ENCODE measurements around the gene RNASEL.

RNASEL gene

GRCh38 chr1:182630586-182630985 lies 41.5 kb upstream of the RNASEL start:
- Histone ChIP-seq H3K27me3 (ENCODE audit: control insufficient read depth, insufficient read depth, low read length) (no peaks in the 10 kb centered on the region), H3K36me3 (ENCODE audit: control insufficient read depth, insufficient read depth, low read length) (no peaks in the 10 kb centered on the region), H3K4me1 (ENCODE audit: control insufficient read depth, insufficient read depth, low read length) (peaks cover 48% of the 10 kb centered on the region), H3K9me3 (ENCODE audit: control insufficient read depth, insufficient read depth, low read length) (no peaks in the 10 kb centered on the region), H3K4me3 (ENCODE audit: low read depth, low read length) (no peak overlapping the region), H3K27ac (ENCODE audit: low read depth, low read length) (no peak overlapping the region), H3K9ac (ENCODE audit: low read depth, low read length) (no peak overlapping the region)

- peaks cover 47% of the 10 kb centered on the region for H3K4me1 ChIP-seq (ENCODE audit: control insufficient read depth, insufficient read depth, low read length)
- no peaks in the 10 kb centered on the region for H3K36me3 ChIP-seq (ENCODE audit: control insufficient read depth, insufficient read depth, low read length)
- no peak overlapping the region for H3K9ac ChIP-seq (ENCODE audit: low read depth, low read length)
- H3K9me3 ChIP-seq (ENCODE audit: control insufficient read depth, insufficient read depth, low read length): no peaks in the 10 kb centered on the region
- no peak overlapping the region for H3K4me3 ChIP-seq (ENCODE audit: low read depth, low read length)
- no peak overlapping the region for H3K27ac ChIP-seq (ENCODE audit: low read depth, low read length)
- H3K27me3 ChIP-seq (ENCODE audit: control insufficient read depth, insufficient read depth, low read length): no peaks in the 10 kb centered on the region
These were observed 40.5 kb upstream of the RNASEL start for GRCh38 chr1:182629499-182630096.

- Histone ChIP-seq H3K4me3 (ENCODE audit: low read depth, low read length) (no peak overlapping the region), H3K27me3 (ENCODE audit: control insufficient read depth, insufficient read depth, low read length) (no peaks in the 10 kb centered on the region), H3K9me3 (ENCODE audit: control insufficient read depth, insufficient read depth, low read length) (no peaks in the 10 kb centered on the region), H3K4me1 (ENCODE audit: control insufficient read depth, insufficient read depth, low read length) (peaks cover 44% of the 10 kb centered on the region), H3K27ac (ENCODE audit: low read depth, low read length) (no peak overlapping the region), H3K9ac (ENCODE audit: low read depth, low read length) (no peak overlapping the region), H3K36me3 (ENCODE audit: control insufficient read depth, insufficient read depth, low read length) (no peaks in the 10 kb centered on the region)
These were observed 40.0 kb upstream of the RNASEL start for GRCh38 chr1:182629080-182629479.

GRCh38 chr1:182628657-182629056 lies 39.6 kb upstream of the RNASEL start:
- Histone ChIP-seq H3K9ac (ENCODE audit: low read depth, low read length) (no peak overlapping the region), H3K36me3 (ENCODE audit: control insufficient read depth, insufficient read depth, low read length) (no peaks in the 10 kb centered on the region), H3K4me1 (ENCODE audit: control insufficient read depth, insufficient read depth, low read length) (peaks cover 39% of the 10 kb centered on the region), H3K27ac (ENCODE audit: low read depth, low read length) (no peak overlapping the region), H3K4me3 (ENCODE audit: low read depth, low read length) (no peak overlapping the region), H3K9me3 (ENCODE audit: control insufficient read depth, insufficient read depth, low read length) (no peaks in the 10 kb centered on the region), H3K27me3 (ENCODE audit: control insufficient read depth, insufficient read depth, low read length) (no peaks in the 10 kb centered on the region)

- Histone ChIP-seq H3K4me3 (ENCODE audit: low read depth, low read length) (no peak overlapping the region), H3K9ac (ENCODE audit: low read depth, low read length) (no peak overlapping the region), H3K9me3 (ENCODE audit: control insufficient read depth, insufficient read depth, low read length) (no peaks in the 10 kb centered on the region), H3K27ac (ENCODE audit: low read depth, low read length) (no peak overlapping the region), H3K36me3 (ENCODE audit: control insufficient read depth, insufficient read depth, low read length) (no peaks in the 10 kb centered on the region), H3K4me1 (ENCODE audit: control insufficient read depth, insufficient read depth, low read length) (peaks cover 32% of the 10 kb centered on the region), H3K27me3 (ENCODE audit: control insufficient read depth, insufficient read depth, low read length) (no peaks in the 10 kb centered on the region)
These were observed 38.6 kb upstream of the RNASEL start for GRCh38 chr1:182627622-182628021.

- Histone ChIP-seq H3K27ac (ENCODE audit: low read depth, low read length) (no peak overlapping the region), H3K27me3 (ENCODE audit: control insufficient read depth, insufficient read depth, low read length) (no peaks in the 10 kb centered on the region), H3K9me3 (ENCODE audit: control insufficient read depth, insufficient read depth, low read length) (no peaks in the 10 kb centered on the region), H3K4me3 (ENCODE audit: low read depth, low read length) (no peak overlapping the region), H3K4me1 (ENCODE audit: control insufficient read depth, insufficient read depth, low read length) (peaks cover 32% of the 10 kb centered on the region), H3K9ac (ENCODE audit: low read depth, low read length) (no peak overlapping the region), H3K36me3 (ENCODE audit: control insufficient read depth, insufficient read depth, low read length) (no peaks in the 10 kb centered on the region)
These were observed 37.5 kb upstream of the RNASEL start for GRCh38 chr1:182626527-182626926.

GRCh38 chr1:182625719-182626504 lies 36.9 kb upstream of the RNASEL start:
- Histone ChIP-seq H3K4me1 (ENCODE audit: control insufficient read depth, insufficient read depth, low read length) (peaks cover 29% of the 10 kb centered on the region), H3K9me3 (ENCODE audit: control insufficient read depth, insufficient read depth, low read length) (no peaks in the 10 kb centered on the region), H3K9ac (ENCODE audit: low read depth, low read length) (no peak overlapping the region), H3K27ac (ENCODE audit: low read depth, low read length) (no peak overlapping the region), H3K4me3 (ENCODE audit: low read depth, low read length) (no peak overlapping the region), H3K27me3 (ENCODE audit: control insufficient read depth, insufficient read depth, low read length) (no peaks in the 10 kb centered on the region), H3K36me3 (ENCODE audit: control insufficient read depth, insufficient read depth, low read length) (no peaks in the 10 kb centered on the region)

GRCh38 chr1:182625024-182625423 lies 36.0 kb upstream of the RNASEL start:
- H3K36me3 ChIP-seq (ENCODE audit: control insufficient read depth, insufficient read depth, low read length): no peaks in the 10 kb centered on the region
- H3K9ac ChIP-seq (ENCODE audit: low read depth, low read length): no peak overlapping the region
- H3K27ac ChIP-seq (ENCODE audit: low read depth, low read length): no peak overlapping the region
- H3K4me3 ChIP-seq (ENCODE audit: low read depth, low read length): no peak overlapping the region
- H3K27me3 ChIP-seq (ENCODE audit: control insufficient read depth, insufficient read depth, low read length): no peaks in the 10 kb centered on the region
- no peaks in the 10 kb centered on the region for H3K9me3 ChIP-seq (ENCODE audit: control insufficient read depth, insufficient read depth, low read length)
- peaks cover 20% of the 10 kb centered on the region for H3K4me1 ChIP-seq (ENCODE audit: control insufficient read depth, insufficient read depth, low read length)

- Histone ChIP-seq H3K4me1 (ENCODE audit: control insufficient read depth, insufficient read depth, low read length) (peaks cover 15% of the 10 kb centered on the region), H3K36me3 (ENCODE audit: control insufficient read depth, insufficient read depth, low read length) (no peaks in the 10 kb centered on the region), H3K27ac (ENCODE audit: low read depth, low read length) (no peak overlapping the region), H3K4me3 (ENCODE audit: low read depth, low read length) (no peak overlapping the region), H3K27me3 (ENCODE audit: control insufficient read depth, insufficient read depth, low read length) (no peaks in the 10 kb centered on the region), H3K9me3 (ENCODE audit: control insufficient read depth, insufficient read depth, low read length) (no peaks in the 10 kb centered on the region), H3K9ac (ENCODE audit: low read depth, low read length) (no peak overlapping the region)
These were observed 35.5 kb upstream of the RNASEL start for GRCh38 chr1:182624577-182624976.

- no peak overlapping the region for H3K9ac ChIP-seq (ENCODE audit: low read depth, low read length)
- H3K27ac ChIP-seq (ENCODE audit: low read depth, low read length): no peak overlapping the region
- no peaks in the 10 kb centered on the region for H3K9me3 ChIP-seq (ENCODE audit: control insufficient read depth, insufficient read depth, low read length)
- no peaks in the 10 kb centered on the region for H3K36me3 ChIP-seq (ENCODE audit: control insufficient read depth, insufficient read depth, low read length)
- peaks cover 19% of the 10 kb centered on the region for H3K4me1 ChIP-seq (ENCODE audit: control insufficient read depth, insufficient read depth, low read length)
- peaks cover 10% of the 10 kb centered on the region; the same call in 1 of the 2 replicates for H3K27me3 ChIP-seq (ENCODE audit: control insufficient read depth, insufficient read depth, low read length)
- no peak overlapping the region for H3K4me3 ChIP-seq (ENCODE audit: low read depth, low read length)
These were observed 34.0 kb upstream of the RNASEL start for GRCh38 chr1:182622901-182623528.

- no peak overlapping the region for H3K27ac ChIP-seq (ENCODE audit: low read depth, low read length)
- H3K9me3 ChIP-seq (ENCODE audit: control insufficient read depth, insufficient read depth, low read length): no peaks in the 10 kb centered on the region
- H3K4me1 ChIP-seq (ENCODE audit: control insufficient read depth, insufficient read depth, low read length): peaks cover 30% of the 10 kb centered on the region
- H3K9ac ChIP-seq (ENCODE audit: low read depth, low read length): no peak overlapping the region
- no peaks in the 10 kb centered on the region for H3K36me3 ChIP-seq (ENCODE audit: control insufficient read depth, insufficient read depth, low read length)
- H3K4me3 ChIP-seq (ENCODE audit: low read depth, low read length): no peak overlapping the region
- peaks cover 21% of the 10 kb centered on the region for H3K27me3 ChIP-seq (ENCODE audit: control insufficient read depth, insufficient read depth, low read length)
These were observed 32.9 kb upstream of the RNASEL start for GRCh38 chr1:182621906-182622305.

Measured in HUES48 (cell line).